ENCODE measurements around the gene ADGRA3. TPM values are rescaled to one million over a fixed set of nuclear protein-coding genes. Genes with fewer than 3 reads are reported as not detected.

ADGRA3 gene
- polyA plus RNA-seq, 3 donors, result 0.07 TPM; not detected in 2

- H3K9me3 Mint-ChIP-seq, result peaks cover 0 to 7% (median 2%) of the 10 kb centered on the region in 7 donors
- no peak overlapping the region for H3K4me3 Mint-ChIP-seq
- no peak overlapping the region for H3K4me3 ChIP-seq (replicated peaks in 1 of 3; ENCODE audit: low read depth in 2 of 3, low read length in 3 of 3)
- H4K20me1 ChIP-seq (ENCODE audit: insufficient read depth, low read length), result no peaks in the 10 kb centered on the region
- H3K36me3 Mint-ChIP-seq, result no peaks in the 10 kb centered on the region
- no peaks in the 10 kb centered on the region for H3K36me3 ChIP-seq (replicated peaks in 1 of 2; ENCODE audit: control insufficient read depth in 1 of 2, insufficient read depth in 2 of 2, low read length in 2 of 2)
- peaks cover 0 to 1% (median 0%) of the 10 kb centered on the region in 3 donors for H3K27me3 Mint-ChIP-seq (ENCODE audit: low read depth in 3 of 3)
- H3K9ac ChIP-seq (ENCODE audit: insufficient read depth, low read length, poor library complexity, severe bottlenecking), result no peak overlapping the region
- no peaks in the 10 kb centered on the region for H3K79me2 ChIP-seq (ENCODE audit: insufficient read depth, low read length)
- DNase-seq, result no peak
- TF ChIP-seq, protein P1, sequence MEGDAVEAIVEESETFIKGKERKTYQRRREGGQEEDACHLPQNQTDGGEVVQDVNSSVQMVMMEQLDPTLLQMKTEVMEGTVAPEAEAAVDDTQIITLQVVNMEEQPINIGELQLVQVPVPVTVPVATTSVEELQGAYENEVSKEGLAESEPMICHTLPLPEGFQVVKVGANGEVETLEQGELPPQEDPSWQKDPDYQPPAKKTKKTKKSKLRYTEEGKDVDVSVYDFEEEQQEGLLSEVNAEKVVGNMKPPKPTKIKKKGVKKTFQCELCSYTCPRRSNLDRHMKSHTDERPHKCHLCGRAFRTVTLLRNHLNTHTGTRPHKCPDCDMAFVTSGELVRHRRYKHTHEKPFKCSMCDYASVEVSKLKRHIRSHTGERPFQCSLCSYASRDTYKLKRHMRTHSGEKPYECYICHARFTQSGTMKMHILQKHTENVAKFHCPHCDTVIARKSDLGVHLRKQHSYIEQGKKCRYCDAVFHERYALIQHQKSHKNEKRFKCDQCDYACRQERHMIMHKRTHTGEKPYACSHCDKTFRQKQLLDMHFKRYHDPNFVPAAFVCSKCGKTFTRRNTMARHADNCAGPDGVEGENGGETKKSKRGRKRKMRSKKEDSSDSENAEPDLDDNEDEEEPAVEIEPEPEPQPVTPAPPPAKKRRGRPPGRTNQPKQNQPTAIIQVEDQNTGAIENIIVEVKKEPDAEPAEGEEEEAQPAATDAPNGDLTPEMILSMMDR (IDR thresholded peaks at IDR 0.05), result no peak
- H3K27ac Mint-ChIP-seq, result no peak overlapping the region
- H3K4me1 ChIP-seq (ENCODE audit: control insufficient read depth in 1 of 2, insufficient read depth in 2 of 2, low read length in 2 of 2), result no peaks in the 10 kb centered on the region
- no peaks in the 10 kb centered on the region for H3K27me3 ChIP-seq (ENCODE audit: control insufficient read depth in 2 of 2, insufficient read depth in 2 of 2, low read length in 2 of 2)
- no peaks in the 10 kb centered on the region for H3K9me3 ChIP-seq (replicated peaks in 1 of 2; ENCODE audit: control insufficient read depth in 1 of 2, insufficient read depth in 1 of 2, low read length in 2 of 2)
- no peak overlapping the region for H3K4me2 ChIP-seq (replicated peaks; ENCODE audit: extremely low read depth, low read length, poor library complexity, severe bottlenecking)
- H2AFZ ChIP-seq (ENCODE audit: insufficient read depth, low read depth, low read length, poor library complexity, severe bottlenecking), result no peak overlapping the region
- WGBS (ENCODE audit: insufficient coverage), result no CpG with 5 or more reads among the region's 1 CpG
- no peaks in the 10 kb centered on the region for H3K4me1 Mint-ChIP-seq
- H3K27ac ChIP-seq (ENCODE audit: low read depth in 1 of 2, low read length in 2 of 2), result no peak overlapping the region
- intact Hi-C loops (cut with micrococcal nuclease), result no loop called here
Observed at GRCh38 chr4:22345678-22346077, 170.2 kb downstream of the ADGRA3 start.

- H3K27me3 Mint-ChIP-seq (ENCODE audit: low read depth in 3 of 3), result peaks cover 0 to under 1% (median 0%) of the 10 kb centered on the region in 3 donors
- no peak overlapping the region for H3K4me3 Mint-ChIP-seq
- H3K4me1 ChIP-seq (ENCODE audit: control insufficient read depth in 1 of 2, insufficient read depth in 2 of 2, low read length in 2 of 2), result no peaks in the 10 kb centered on the region
- no peaks in the 10 kb centered on the region for H3K36me3 Mint-ChIP-seq
- H3K27ac Mint-ChIP-seq, result no peak overlapping the region
- H2AFZ ChIP-seq (ENCODE audit: insufficient read depth, low read depth, low read length, poor library complexity, severe bottlenecking), result no peak overlapping the region
- intact Hi-C loops (cut with micrococcal nuclease), result no loop called here
- TF ChIP-seq, protein P1 (IDR thresholded peaks at IDR 0.05), result no peak
- DNase-seq, result no peak
- no peaks in the 10 kb centered on the region for H3K79me2 ChIP-seq (ENCODE audit: insufficient read depth, low read length)
- no peak overlapping the region for H3K4me2 ChIP-seq (replicated peaks; ENCODE audit: extremely low read depth, low read length, poor library complexity, severe bottlenecking)
- no peak overlapping the region for H3K27ac ChIP-seq (ENCODE audit: low read depth in 1 of 2, low read length in 2 of 2)
- H3K4me3 ChIP-seq (replicated peaks in 1 of 3; ENCODE audit: low read depth in 2 of 3, low read length in 3 of 3), result no peak overlapping the region
- no peaks in the 10 kb centered on the region for H3K27me3 ChIP-seq (ENCODE audit: control insufficient read depth in 2 of 2, insufficient read depth in 2 of 2, low read length in 2 of 2)
- no peaks in the 10 kb centered on the region for H3K36me3 ChIP-seq (replicated peaks in 1 of 2; ENCODE audit: control insufficient read depth in 1 of 2, insufficient read depth in 2 of 2, low read length in 2 of 2)
- H3K9me3 ChIP-seq (replicated peaks in 1 of 2; ENCODE audit: control insufficient read depth in 1 of 2, insufficient read depth in 1 of 2, low read length in 2 of 2), result no peaks in the 10 kb centered on the region
- H3K9me3 Mint-ChIP-seq, result peaks cover 0 to 7% (median 2%) of the 10 kb centered on the region in 7 donors
- H3K4me1 Mint-ChIP-seq, result no peaks in the 10 kb centered on the region
- H4K20me1 ChIP-seq (ENCODE audit: insufficient read depth, low read length), result no peaks in the 10 kb centered on the region
- no CpG with 5 or more reads among the region's 1 CpG for WGBS (ENCODE audit: insufficient coverage)
- H3K9ac ChIP-seq (ENCODE audit: insufficient read depth, low read length, poor library complexity, severe bottlenecking), result no peak overlapping the region
Observed at GRCh38 chr4:22345055-22345454, 170.8 kb downstream of the ADGRA3 start.
